Suprapubic skin (tissue), 3 donors: Measurements from ENCODE around the gene CLDN8.

ENCODE experiments used
- POLR2A ChIP-seq, 2 donors: fragments of 450-650 bp; IDR thresholded peaks; one replicate each; pipeline ENCODE4 v1.6.1; 2017; ENCODE audit warnings: antibody characterized with exemption in 2 of 2, mild to moderate bottlenecking in 2 of 2, moderate library complexity in 2 of 2
- TF ChIP-seq, protein P1 (sequence below), 2 donors: fragments of 200-600 bp in 1 of 2; fragments of 450-650 bp in 1 of 2; sonication (generic) in 1 of 2; IDR thresholded peaks; one replicate each; pipeline ENCODE4 v1.5.1; 2016 to 2019; ENCODE audit warnings: antibody characterized with exemption in 2 of 2, mild to moderate bottlenecking in 1 of 2, moderate library complexity in 1 of 2

DNA sequence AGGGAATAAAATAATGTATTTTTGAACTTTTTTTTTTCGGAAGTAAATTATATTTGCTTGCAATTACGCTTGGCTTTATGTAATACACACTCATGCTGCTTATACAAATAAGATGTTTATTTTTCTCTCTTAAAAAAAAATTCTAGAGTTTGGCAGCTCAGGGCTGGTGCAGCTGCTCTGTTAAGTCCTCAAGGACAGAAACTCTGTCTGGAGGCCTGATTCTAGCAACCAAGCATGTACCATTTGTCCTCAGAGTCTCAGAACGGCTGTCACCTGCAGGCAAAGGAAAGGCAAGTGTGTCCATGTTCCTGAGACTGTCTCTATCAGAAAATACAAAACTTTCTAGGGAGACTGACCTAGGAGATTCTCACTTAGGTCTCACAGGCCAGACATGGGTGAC is 26.1 kb downstream of the CLDN8 start:
- TF ChIP-seq, protein P1, sequence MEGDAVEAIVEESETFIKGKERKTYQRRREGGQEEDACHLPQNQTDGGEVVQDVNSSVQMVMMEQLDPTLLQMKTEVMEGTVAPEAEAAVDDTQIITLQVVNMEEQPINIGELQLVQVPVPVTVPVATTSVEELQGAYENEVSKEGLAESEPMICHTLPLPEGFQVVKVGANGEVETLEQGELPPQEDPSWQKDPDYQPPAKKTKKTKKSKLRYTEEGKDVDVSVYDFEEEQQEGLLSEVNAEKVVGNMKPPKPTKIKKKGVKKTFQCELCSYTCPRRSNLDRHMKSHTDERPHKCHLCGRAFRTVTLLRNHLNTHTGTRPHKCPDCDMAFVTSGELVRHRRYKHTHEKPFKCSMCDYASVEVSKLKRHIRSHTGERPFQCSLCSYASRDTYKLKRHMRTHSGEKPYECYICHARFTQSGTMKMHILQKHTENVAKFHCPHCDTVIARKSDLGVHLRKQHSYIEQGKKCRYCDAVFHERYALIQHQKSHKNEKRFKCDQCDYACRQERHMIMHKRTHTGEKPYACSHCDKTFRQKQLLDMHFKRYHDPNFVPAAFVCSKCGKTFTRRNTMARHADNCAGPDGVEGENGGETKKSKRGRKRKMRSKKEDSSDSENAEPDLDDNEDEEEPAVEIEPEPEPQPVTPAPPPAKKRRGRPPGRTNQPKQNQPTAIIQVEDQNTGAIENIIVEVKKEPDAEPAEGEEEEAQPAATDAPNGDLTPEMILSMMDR (IDR thresholded peaks at IDR 0.05), result no peak
- TF ChIP-seq POLR2A (IDR thresholded peaks at IDR 0.05), result no peak
